Measurements from ENCODE around the gene ZNF620.
A peak's percentile ranks its signal among the peaks of the same experiment; 100 is the strongest.
"Not testable (repeated sequence)": the region's sequence is repeated elsewhere in the genome, so short reads cannot be mapped to it uniquely, and the experiment has no call there.

ZNF620 gene

GRCh38 chr3:40499952-40500351 lies 5.9 kb upstream of the ZNF620 start:
- FAIRE-seq (no peak), DNase-seq (ENCODE audit: low spot score) (no peak)

- DNase-seq (ENCODE audit: low spot score) (no peak), FAIRE-seq (no peak)
Measured at GRCh38 chr3:40502034-40502433, 3.8 kb upstream of the ZNF620 start.

- DNase-seq (ENCODE audit: low spot score), result peak; percentile 90
- peak; percentile 88 for FAIRE-seq
Measured at GRCh38 chr3:40504636-40505430, 1.0 kb upstream of the ZNF620 start.

- FAIRE-seq (no peak), DNase-seq (ENCODE audit: low spot score) (no peak)
Measured at GRCh38 chr3:40511031-40511718, 5.3 kb downstream of the ZNF620 start.

- DNase-seq (ENCODE audit: low spot score) (no peak), FAIRE-seq (no peak)
Measured at GRCh38 chr3:40516201-40516600, 10.4 kb downstream of the ZNF620 start.

GRCh38 chr3:40518067-40518466 lies 12.2 kb downstream of the ZNF620 start:
- no peak for FAIRE-seq
- no peak for DNase-seq (ENCODE audit: low spot score)

GRCh38 chr3:40518848-40519247 lies 13.0 kb downstream of the ZNF620 start:
- no peak for DNase-seq (ENCODE audit: low spot score)
- FAIRE-seq, result no peak

- FAIRE-seq, result no peak
- DNase-seq (ENCODE audit: low spot score), result no peak
Measured at GRCh38 chr3:40521254-40521653, 15.4 kb downstream of the ZNF620 start.

GRCh38 chr3:40523781-40524180 lies 17.9 kb downstream of the ZNF620 start:
- no peak for DNase-seq (ENCODE audit: low spot score)

GRCh38 chr3:40524222-40524567 lies 18.4 kb downstream of the ZNF620 start:
- no peak for FAIRE-seq

More at GRCh38 chr3:40523781-40524180, 17.9 kb downstream of the ZNF620 start:
- no peak for FAIRE-seq

GRCh38 chr3:40524568-40525285 lies 18.9 kb downstream of the ZNF620 start, which contains the start of gene ZNF621:
ZNF621 (plus strand) TSS chr3:40524960; CDS start chr3:40525841, 881 bp downstream.
- DNase-seq (ENCODE audit: low spot score) (peak; percentile 63), FAIRE-seq (no peak)

More at GRCh38 chr3:40524222-40524567, 18.4 kb downstream of the ZNF620 start:
- no peak for DNase-seq (ENCODE audit: low spot score)

- FAIRE-seq (no peak), DNase-seq (ENCODE audit: low spot score) (no peak)
Measured at GRCh38 chr3:40528426-40528825, 22.6 kb downstream of the ZNF620 start.

GRCh38 chr3:40532252-40532651 lies 26.4 kb downstream of the ZNF620 start:
- FAIRE-seq (no peak), DNase-seq (ENCODE audit: low spot score) (no peak)

GRCh38 chr3:40534283-40534682 lies 28.4 kb downstream of the ZNF620 start:
- FAIRE-seq (no peak), DNase-seq (ENCODE audit: low spot score) (no peak)

- DNase-seq (ENCODE audit: low spot score), result peak; percentile 27
- FAIRE-seq, result no peak
Measured at GRCh38 chr3:40546816-40547215, 41.0 kb downstream of the ZNF620 start.

- no peak for DNase-seq (ENCODE audit: low spot score)
- no peak for FAIRE-seq
Measured at GRCh38 chr3:40550167-40550566, 44.3 kb downstream of the ZNF620 start.

- FAIRE-seq (no peak), DNase-seq (ENCODE audit: low spot score) (peak; percentile 24)
Measured at GRCh38 chr3:40557575-40558161, 51.8 kb downstream of the ZNF620 start.

- DNase-seq (ENCODE audit: low spot score); FAIRE-seq: not testable (repeated sequence)
Measured at GRCh38 chr3:40562482-40562881, 56.6 kb downstream of the ZNF620 start.

- not testable (repeated sequence) for FAIRE-seq; DNase-seq (ENCODE audit: low spot score)
Measured at GRCh38 chr3:40565629-40566028, 59.8 kb downstream of the ZNF620 start.

- FAIRE-seq (no peak), DNase-seq (ENCODE audit: low spot score) (no peak)
Measured at GRCh38 chr3:40566694-40567093, 60.9 kb downstream of the ZNF620 start.

All from RCC 7860 (cell line).